Activated CD4-positive, CD25-positive, alpha-beta regulatory T cell treated with anti-CD3 and anti-CD28 coated beads, Interleukin-2, amount 50 U/mL, for 16 hours (primary cell): ENCODE results near the gene CREB3L1.

Experiments
- DNase-seq: peaks from one replicate; pipeline ENCODE4 v3.0.0-alpha.2; 2020; ENCODE audit warnings: low read depth, low spot score

The CREB3L1 gene

GRCh38 chr11:46272816-46273427 is 4.5 kb upstream of the CREB3L1 start:
- no peak for DNase-seq

- no peak for DNase-seq
Observed at GRCh38 chr11:46273511-46274205, 3.8 kb upstream of the CREB3L1 start.

GRCh38 chr11:46275964-46276641 is 1.4 kb upstream of the CREB3L1 start:
- DNase-seq, result no peak

- no peak for DNase-seq
Observed at GRCh38 chr11:46277313-46277621, 195 bp upstream of the CREB3L1 start.

- DNase-seq, result no peak
Observed at GRCh38 chr11:46278387-46279125, 1.1 kb downstream of the CREB3L1 start.

- DNase-seq, result no peak
Observed at GRCh38 chr11:46279126-46280099, 2.0 kb downstream of the CREB3L1 start.

- DNase-seq, result no peak
Observed at GRCh38 chr11:46280706-46281105, 3.2 kb downstream of the CREB3L1 start.

GRCh38 chr11:46281371-46281831 is 3.9 kb downstream of the CREB3L1 start:
- no peak for DNase-seq

- no peak for DNase-seq
Observed at GRCh38 chr11:46285173-46285572, 7.7 kb downstream of the CREB3L1 start.

- no peak for DNase-seq
Observed at GRCh38 chr11:46285594-46286033, 8.2 kb downstream of the CREB3L1 start.

- no peak for DNase-seq
Observed at GRCh38 chr11:46286789-46287188, 9.3 kb downstream of the CREB3L1 start.

- DNase-seq, result no peak
Observed at GRCh38 chr11:46288451-46288850, 11.0 kb downstream of the CREB3L1 start.

GRCh38 chr11:46290011-46290410 is 12.5 kb downstream of the CREB3L1 start:
- DNase-seq, result no peak

GRCh38 chr11:46290598-46291309 is 13.3 kb downstream of the CREB3L1 start:
- DNase-seq, result no peak

- DNase-seq, result no peak
Observed at GRCh38 chr11:46291441-46292150, 14.1 kb downstream of the CREB3L1 start.

- no peak for DNase-seq
Observed at GRCh38 chr11:46293066-46293465, 15.6 kb downstream of the CREB3L1 start.

GRCh38 chr11:46293641-46294103 is 16.2 kb downstream of the CREB3L1 start:
- DNase-seq, result no peak

- DNase-seq, result no peak
Observed at GRCh38 chr11:46294365-46295309, 17.2 kb downstream of the CREB3L1 start.
